Thyroid gland (tissue), 4 donors: ENCODE measurements around the gene ELP5.

ENCODE experiments used
- POLR2A ChIP-seq, 2 donors: fragments of 450-650 bp; IDR thresholded peaks; one replicate each; pipeline ENCODE4 v1.6.1; 2017; ENCODE audit warnings: antibody characterized with exemption in 2 of 2, mild to moderate bottlenecking in 2 of 2, moderate library complexity in 1 of 2
- TF ChIP-seq, protein P1 (sequence below), 6 experiments: fragments of 200-600 bp in 3 of 6; fragments of 450-650 bp in 3 of 6; sonication (generic) in 3 of 6; IDR thresholded peaks; one replicate each; pipeline ENCODE4 v1.5.1; 2016 to 2019; ENCODE audit warnings: antibody characterized with exemption in 6 of 6, mild to moderate bottlenecking in 2 of 6, inconsistent platforms in 1 of 6, moderate library complexity in 1 of 6

DNA sequence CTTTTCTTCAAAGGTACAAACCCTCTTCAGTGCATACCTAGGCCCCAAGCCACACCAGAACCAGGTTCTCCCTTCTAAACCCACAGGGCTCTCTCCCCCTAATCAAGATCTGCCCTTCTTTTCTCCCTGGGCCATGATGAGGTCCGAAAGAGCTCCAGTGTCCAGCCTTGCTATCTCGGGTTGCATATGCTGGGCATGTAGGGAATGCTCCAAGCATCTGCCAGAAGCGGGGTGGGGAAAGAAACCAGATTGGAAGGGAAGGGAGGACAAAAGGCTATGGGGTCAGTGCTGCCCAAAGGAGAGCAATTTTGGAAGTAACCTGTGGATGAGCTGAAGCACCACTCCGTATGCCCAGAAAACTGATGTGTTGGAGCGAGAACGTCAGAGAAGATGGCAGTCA, 2.8 kb upstream of the ELP5 start:
- TF ChIP-seq POLR2A (IDR thresholded peaks at IDR 0.05) = no peak
- TF ChIP-seq, protein P1, sequence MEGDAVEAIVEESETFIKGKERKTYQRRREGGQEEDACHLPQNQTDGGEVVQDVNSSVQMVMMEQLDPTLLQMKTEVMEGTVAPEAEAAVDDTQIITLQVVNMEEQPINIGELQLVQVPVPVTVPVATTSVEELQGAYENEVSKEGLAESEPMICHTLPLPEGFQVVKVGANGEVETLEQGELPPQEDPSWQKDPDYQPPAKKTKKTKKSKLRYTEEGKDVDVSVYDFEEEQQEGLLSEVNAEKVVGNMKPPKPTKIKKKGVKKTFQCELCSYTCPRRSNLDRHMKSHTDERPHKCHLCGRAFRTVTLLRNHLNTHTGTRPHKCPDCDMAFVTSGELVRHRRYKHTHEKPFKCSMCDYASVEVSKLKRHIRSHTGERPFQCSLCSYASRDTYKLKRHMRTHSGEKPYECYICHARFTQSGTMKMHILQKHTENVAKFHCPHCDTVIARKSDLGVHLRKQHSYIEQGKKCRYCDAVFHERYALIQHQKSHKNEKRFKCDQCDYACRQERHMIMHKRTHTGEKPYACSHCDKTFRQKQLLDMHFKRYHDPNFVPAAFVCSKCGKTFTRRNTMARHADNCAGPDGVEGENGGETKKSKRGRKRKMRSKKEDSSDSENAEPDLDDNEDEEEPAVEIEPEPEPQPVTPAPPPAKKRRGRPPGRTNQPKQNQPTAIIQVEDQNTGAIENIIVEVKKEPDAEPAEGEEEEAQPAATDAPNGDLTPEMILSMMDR (IDR thresholded peaks at IDR 0.05) = no peak
